Natural killer cell (primary cell): ENCODE results near the gene OR2AE1. TPM values are rescaled to one million over a fixed set of nuclear protein-coding genes. Genes with fewer than 3 reads are reported as not detected.
"Not testable (repeated sequence)": the region's sequence is repeated elsewhere in the genome, so short reads cannot be mapped to it uniquely, and the experiment has no call there.

Experiments
- ATAC-seq, 3 donors: fragments of 150-1000 bp in 2 of 3; fragments of 200-7000 bp in 1 of 3; cut with Tn5 transposase; 1 replicate in 1 of 3; 2 replicates in 2 of 3; pipeline ENCODE4 v1.10.0; 2021; ENCODE audit warnings: mild to moderate bottlenecking in 2 of 3, moderate library complexity in 2 of 3
- DNase-seq, 2 donors: peaks; one replicate each; pipeline versions ENCODE4 v3.0.0 to v3.0.0-alpha.2; 2013 to 2021; ENCODE audit warnings: mixed read lengths in 1 of 2
- H3K27ac ChIP-seq: one replicate; pipeline ENCODE4 v1.5.1; 2013; ENCODE audit warnings: mild to moderate bottlenecking, low read length
- H3K27me3 ChIP-seq: one replicate; pipeline ENCODE4 v1.6.1; 2013; ENCODE audit warnings: low read length; ENCODE audit not compliant: control insufficient read depth, insufficient read depth
- H3K36me3 ChIP-seq: one replicate; pipeline ENCODE4 v1.6.1; 2013; ENCODE audit warnings: low read length; ENCODE audit not compliant: control insufficient read depth, insufficient read depth
- H3K4me1 ChIP-seq: one replicate; pipeline ENCODE4 v1.6.1; 2013; ENCODE audit warnings: low read length; ENCODE audit not compliant: control insufficient read depth, insufficient read depth
- H3K4me3 ChIP-seq: one replicate; pipeline ENCODE4 v1.5.1; 2013; ENCODE audit warnings: low read length
- H3K9me3 ChIP-seq: one replicate; pipeline ENCODE4 v1.6.1; 2013; ENCODE audit warnings: low read length; ENCODE audit not compliant: control insufficient read depth, insufficient read depth
- H3K27ac Mint-ChIP-seq, 2 donors: one replicate each; pipeline ENCODE4 v1.8.0; 2022; ENCODE audit warnings: mild to moderate bottlenecking in 2 of 2, mixed read lengths in 2 of 2, moderate library complexity in 1 of 2
- H3K27me3 Mint-ChIP-seq, 2 donors: one replicate each; pipeline ENCODE4 v1.8.0; 2022; ENCODE audit warnings: low read depth in 2 of 2, mixed read lengths in 2 of 2
- H3K36me3 Mint-ChIP-seq: one replicate; pipeline ENCODE4 v1.8.0; 2022; ENCODE audit warnings: mixed read lengths
- H3K4me1 Mint-ChIP-seq, 2 donors: one replicate each; pipeline ENCODE4 v1.8.0; 2022; ENCODE audit warnings: mixed read lengths in 2 of 2
- H3K4me3 Mint-ChIP-seq: one replicate; pipeline ENCODE4 v1.8.0; 2022; ENCODE audit warnings: mild to moderate bottlenecking, moderate library complexity, mixed read lengths
- H3K9me3 Mint-ChIP-seq, 2 donors: one replicate each; pipeline ENCODE4 v1.8.0; 2022; ENCODE audit warnings: mixed read lengths in 2 of 2
- CTCF ChIP-seq: fragments of 200-600 bp; IDR thresholded peaks from one replicate; pipeline ENCODE4 v1.8.0; 2022; ENCODE audit warnings: antibody characterized with exemption
- WGBS: methylation state at CpG from one replicate; pipeline ENCODE4 v1.1.7; 2013; ENCODE audit warnings: missing lambda C conversion rate; ENCODE audit not compliant: insufficient coverage; 5-methylcytosine and 5-hydroxymethylcytosine counted together
- intact Hi-C: fragments of 100-400 bp; cut with micrococcal nuclease; formaldehyde crosslinking; loops from one replicate; pipeline ENCODE4 v1.14.2; 2022
- total RNA-seq, 4 donors: library from RNA; stranded (reverse); fragments of 120-200 nt in 1 of 4; gene quantifications; one replicate each; pipeline versions ENCODE4 v1.2.3 to v1.2.4, GENCODE V29; 2013 to 2022

Gene OR2AE1
- total RNA-seq, 3 donors from 2014 or later (not counting 1 experiment from before 2014, with no cell fraction given), result not detected

DNA sequence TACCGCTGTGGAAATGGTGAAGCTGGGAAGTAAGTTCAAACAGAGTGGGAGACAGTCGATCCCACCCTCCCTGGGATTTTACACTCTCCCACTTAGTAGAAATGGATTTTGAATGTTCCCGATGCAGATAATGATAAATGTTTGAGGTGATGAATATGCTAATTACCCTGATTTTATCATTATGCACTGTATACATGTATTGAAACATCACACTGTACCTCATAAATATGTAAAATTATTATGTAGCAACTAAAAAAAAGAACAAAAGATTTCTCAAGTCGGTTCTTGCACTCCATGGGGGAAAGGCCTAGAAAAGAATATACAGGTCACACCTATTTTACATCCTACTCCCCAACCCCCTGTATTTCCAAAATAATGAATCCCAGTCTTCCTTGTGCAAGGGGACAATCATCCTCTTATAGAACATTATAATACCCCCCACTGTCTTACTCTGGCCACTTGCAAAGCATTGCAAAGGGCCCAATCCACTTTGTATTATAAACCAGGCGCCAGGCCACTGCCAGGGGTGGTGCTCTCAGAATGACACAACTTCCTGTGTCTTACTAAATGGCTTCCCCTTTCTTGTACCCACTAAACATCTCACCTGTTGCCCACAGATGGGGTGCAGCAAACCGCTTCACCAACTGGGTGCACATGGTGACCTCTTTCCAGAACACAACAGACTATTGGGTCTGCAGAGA lies 20.6 kb upstream of the OR2AE1 start:
- Histone ChIP-seq H3K27me3 (no peaks in the 10 kb centered on the region), H3K36me3 (peaks cover 27% of the 10 kb centered on the region), H3K4me1 (peaks cover 5% of the 10 kb centered on the region), H3K4me3 (no peak overlapping the region), H3K9me3 (no peaks in the 10 kb centered on the region), H3K27ac (peak overlapping the region; percentile 23)
- peak overlapping the region in 1 of 2 donors; percentile 78 for H3K27ac Mint-ChIP-seq
- no peak for DNase-seq
- WGBS, result 77% methylated on average over 3 of the region's 6 CpGs
- H3K36me3 Mint-ChIP-seq, result peaks cover 16% of the 10 kb centered on the region
- ATAC-seq, result peak; percentile 29 to 54 (median 43)
- TF ChIP-seq CTCF, result no peak
- H3K27me3 Mint-ChIP-seq, result no peaks in the 10 kb centered on the region
- peaks cover 9 to 22% of the 10 kb centered on the region in 2 donors for H3K4me1 Mint-ChIP-seq
- H3K4me3 Mint-ChIP-seq, result no peak overlapping the region
- no peaks in the 10 kb centered on the region for H3K9me3 Mint-ChIP-seq
- intact Hi-C loops, result no loop called here

GRCh38 chr7:99894738-99895137 lies 17.9 kb upstream of the OR2AE1 start:
- Histone ChIP-seq H3K27me3 (no peaks in the 10 kb centered on the region), H3K4me1 (peaks cover 5% of the 10 kb centered on the region), H3K4me3 (no peak overlapping the region), H3K9me3 (no peaks in the 10 kb centered on the region), H3K27ac (no peak overlapping the region), H3K36me3 (peaks cover 13% of the 10 kb centered on the region)
- ATAC-seq, result no peak
- no peak overlapping the region for H3K27ac Mint-ChIP-seq
- no peak for DNase-seq
- intact Hi-C loops, result no loop called here
- H3K4me1 Mint-ChIP-seq, result peaks cover 8 to 22% of the 10 kb centered on the region in 2 donors
- no peaks in the 10 kb centered on the region for H3K9me3 Mint-ChIP-seq
- H3K27me3 Mint-ChIP-seq, result no peaks in the 10 kb centered on the region
- H3K36me3 Mint-ChIP-seq, result peaks cover 14% of the 10 kb centered on the region
- TF ChIP-seq CTCF, result no peak
- H3K4me3 Mint-ChIP-seq, result no peak overlapping the region

- ATAC-seq, result no peak
- intact Hi-C loops, result no loop called here
Measured at GRCh38 chr7:99893280-99893679, 16.4 kb upstream of the OR2AE1 start.

GRCh38 chr7:99890348-99890747 lies 13.5 kb upstream of the OR2AE1 start:
- peaks cover 19% of the 10 kb centered on the region for H3K36me3 Mint-ChIP-seq
- intact Hi-C loops, DNase-seq: not testable (repeated sequence)

More at GRCh38 chr7:99893280-99893679, 16.4 kb upstream of the OR2AE1 start:
- Mint-ChIP-seq H3K27ac (no peak overlapping the region), H3K4me1 (peaks cover 8 to 22% of the 10 kb centered on the region in 2 donors), H3K4me3 (no peak overlapping the region), H3K27me3 (no peaks in the 10 kb centered on the region), H3K9me3 (no peaks in the 10 kb centered on the region), H3K36me3 (peaks cover 19% of the 10 kb centered on the region)
- DNase-seq, result no peak
- no peaks in the 10 kb centered on the region for H3K27me3 ChIP-seq
- H3K27ac ChIP-seq, result no peak overlapping the region
- H3K4me1 ChIP-seq, result peaks cover 5% of the 10 kb centered on the region
- 73% methylated on average over 5 of the region's 5 CpGs for WGBS
- no peak overlapping the region for H3K4me3 ChIP-seq
- no peaks in the 10 kb centered on the region for H3K9me3 ChIP-seq
- peaks cover 14% of the 10 kb centered on the region for H3K36me3 ChIP-seq
- no peak for TF ChIP-seq CTCF

DNA sequence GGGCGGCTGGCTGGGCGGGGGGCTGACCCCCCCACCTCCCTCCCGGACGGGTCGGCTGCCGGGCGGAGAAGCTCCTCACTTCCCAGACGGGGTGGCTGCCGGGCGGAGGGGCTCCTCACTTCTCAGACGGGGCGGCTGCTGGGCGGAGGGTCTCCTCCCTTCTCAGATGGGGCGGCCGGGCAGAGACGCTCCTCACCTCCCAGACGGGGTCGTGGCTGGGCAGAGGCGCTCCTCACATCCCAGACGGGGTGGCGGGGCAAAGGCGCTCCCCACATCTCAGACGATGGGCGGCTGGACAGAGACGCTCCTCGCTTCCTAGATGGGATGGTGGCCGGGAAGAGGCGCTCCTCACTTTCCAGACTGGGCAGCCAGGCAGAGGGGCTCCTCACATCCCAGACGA lies 11.5 kb upstream of the OR2AE1 start:
- H3K27ac Mint-ChIP-seq, H3K4me1 Mint-ChIP-seq, ATAC-seq, DNase-seq, H3K4me3 ChIP-seq, H3K9me3 ChIP-seq, H3K27me3 Mint-ChIP-seq, H3K27ac ChIP-seq, intact Hi-C loops, H3K4me1 ChIP-seq, H3K27me3 ChIP-seq, H3K9me3 Mint-ChIP-seq, H3K4me3 Mint-ChIP-seq: not testable (repeated sequence)
- H3K36me3 Mint-ChIP-seq, result peaks cover 19% of the 10 kb centered on the region
- WGBS, result 94% methylated on average over 20 of the region's 29 CpGs
- peaks cover 14% of the 10 kb centered on the region for H3K36me3 ChIP-seq

More at GRCh38 chr7:99890348-99890747, 13.5 kb upstream of the OR2AE1 start:
- not testable (repeated sequence) for H3K9me3 ChIP-seq, H3K27me3 ChIP-seq, H3K27ac ChIP-seq, H3K4me3 Mint-ChIP-seq, ATAC-seq, H3K4me1 ChIP-seq, H3K4me3 ChIP-seq, H3K27ac Mint-ChIP-seq, H3K27me3 Mint-ChIP-seq, H3K4me1 Mint-ChIP-seq, H3K9me3 Mint-ChIP-seq
- H3K36me3 ChIP-seq, result peaks cover 14% of the 10 kb centered on the region
- 93% methylated on average over 2 of the region's 2 CpGs for WGBS
